Measurements from ENCODE around the gene ANTXR2. TPM values are rescaled to one million over a fixed set of nuclear protein-coding genes. Genes with fewer than 3 reads are reported as not detected.

ANTXR2 gene
- total RNA-seq, 2 experiments from 2014 or later, result not detected

DNA sequence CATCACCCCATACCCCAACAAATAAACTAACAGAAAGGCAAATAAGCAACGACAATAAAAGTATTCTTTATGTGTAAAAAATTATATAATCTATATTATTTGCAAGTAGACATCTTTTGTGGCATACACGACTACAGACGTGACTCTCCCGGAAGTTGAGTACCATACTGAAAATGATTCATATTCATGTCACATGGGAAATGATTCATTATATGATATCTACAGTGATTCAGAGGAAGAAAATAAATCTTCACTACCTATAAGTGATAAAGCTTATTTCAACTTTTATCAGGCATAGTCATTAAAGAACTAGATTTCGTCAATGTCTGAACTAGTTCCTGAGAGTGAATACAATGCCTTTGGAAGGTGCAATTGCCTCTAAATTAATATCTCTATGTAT, 4.6 kb upstream of the ANTXR2 start:
- TF ChIP-seq, protein P1, sequence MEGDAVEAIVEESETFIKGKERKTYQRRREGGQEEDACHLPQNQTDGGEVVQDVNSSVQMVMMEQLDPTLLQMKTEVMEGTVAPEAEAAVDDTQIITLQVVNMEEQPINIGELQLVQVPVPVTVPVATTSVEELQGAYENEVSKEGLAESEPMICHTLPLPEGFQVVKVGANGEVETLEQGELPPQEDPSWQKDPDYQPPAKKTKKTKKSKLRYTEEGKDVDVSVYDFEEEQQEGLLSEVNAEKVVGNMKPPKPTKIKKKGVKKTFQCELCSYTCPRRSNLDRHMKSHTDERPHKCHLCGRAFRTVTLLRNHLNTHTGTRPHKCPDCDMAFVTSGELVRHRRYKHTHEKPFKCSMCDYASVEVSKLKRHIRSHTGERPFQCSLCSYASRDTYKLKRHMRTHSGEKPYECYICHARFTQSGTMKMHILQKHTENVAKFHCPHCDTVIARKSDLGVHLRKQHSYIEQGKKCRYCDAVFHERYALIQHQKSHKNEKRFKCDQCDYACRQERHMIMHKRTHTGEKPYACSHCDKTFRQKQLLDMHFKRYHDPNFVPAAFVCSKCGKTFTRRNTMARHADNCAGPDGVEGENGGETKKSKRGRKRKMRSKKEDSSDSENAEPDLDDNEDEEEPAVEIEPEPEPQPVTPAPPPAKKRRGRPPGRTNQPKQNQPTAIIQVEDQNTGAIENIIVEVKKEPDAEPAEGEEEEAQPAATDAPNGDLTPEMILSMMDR (conservative IDR thresholded peaks at IDR 0.05; ENCODE audit: low read length), result no peak
- TF ChIP-seq EZH2phosphoT487 (IDR thresholded peaks at IDR 0.05; ENCODE audit: borderline replicate concordance, low read depth, low read length), result no peak
- no TSS peak for BruUV-seq (replicated peaks)
- no peaks in the 10 kb centered on the region for H3K9me2 ChIP-seq (ENCODE audit: insufficient read depth, low read length)
- intact Hi-C loops (cut with micrococcal nuclease; ENCODE audit: unreplicated experiment), result no loop called here
- peaks cover 5% of the 10 kb centered on the region for H3K4me1 ChIP-seq (ENCODE audit: insufficient read depth, low read length, poor library complexity, severe bottlenecking)
- no peaks in the 10 kb centered on the region for H3K9me3 ChIP-seq (ENCODE audit: low read length)
- POLR2A ChIA-PET, result interaction anchor here (0.7 to 0.8 kb wide), 2 partner anchors 953 to 1799 kb away, joined by 3 read pairs; partner anchors contain the start of gene BMP3
- H3K4me2 ChIP-seq (ENCODE audit: low read length), result no peak overlapping the region
- no peaks in the 10 kb centered on the region for H3K36me3 ChIP-seq (ENCODE audit: insufficient read depth, low read length)
- H4K20me1 ChIP-seq (ENCODE audit: insufficient read depth, low read length), result no peaks in the 10 kb centered on the region
- CTCF ChIA-PET (ENCODE audit: unreplicated experiment), result no interaction called here
- no peak overlapping the region for H3K4me3 ChIP-seq (ENCODE audit: low read depth, low read length, poor library complexity, severe bottlenecking)
- H3K27ac ChIP-seq (ENCODE audit: low read depth, low read length, poor library complexity, severe bottlenecking), result no peak overlapping the region
- no peaks in the 10 kb centered on the region for H3K79me2 ChIP-seq (ENCODE audit: insufficient read depth, low read depth, low read length)
- H2AFZ ChIP-seq (ENCODE audit: low read length), result no peak overlapping the region
- no peak for DNase-seq (ENCODE audit: low spot score)

DNA sequence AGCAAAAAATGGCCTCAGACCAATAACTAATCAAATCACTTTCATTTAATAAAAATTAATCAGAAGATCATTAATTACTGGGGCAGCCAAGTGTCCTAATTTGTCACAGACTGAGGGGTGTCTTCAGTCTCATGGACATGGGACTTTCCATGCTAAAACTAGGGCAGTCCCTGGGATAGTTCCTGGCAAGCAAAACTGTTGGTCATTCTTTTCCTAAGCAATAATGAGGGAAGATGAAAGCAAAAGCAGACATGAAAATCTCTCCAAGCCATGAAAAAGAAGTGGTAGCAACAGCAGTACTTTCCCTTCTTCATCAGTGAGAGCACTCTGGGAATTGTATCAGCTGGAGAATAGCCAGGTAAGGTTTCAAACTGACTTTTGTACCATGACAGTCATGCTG, 3.7 kb upstream of the ANTXR2 start:
- Histone ChIP-seq H3K4me2 (ENCODE audit: low read length) (no peak overlapping the region), H3K9me2 (ENCODE audit: insufficient read depth, low read length) (no peaks in the 10 kb centered on the region), H3K27ac (ENCODE audit: low read depth, low read length, poor library complexity, severe bottlenecking) (no peak overlapping the region), H3K4me3 (ENCODE audit: low read depth, low read length, poor library complexity, severe bottlenecking) (no peak overlapping the region), H3K4me1 (ENCODE audit: insufficient read depth, low read length, poor library complexity, severe bottlenecking) (peaks cover 5% of the 10 kb centered on the region), H3K9me3 (ENCODE audit: low read length) (no peaks in the 10 kb centered on the region), H3K79me2 (ENCODE audit: insufficient read depth, low read depth, low read length) (no peaks in the 10 kb centered on the region), H2AFZ (ENCODE audit: low read length) (no peak overlapping the region), H3K36me3 (ENCODE audit: insufficient read depth, low read length) (no peaks in the 10 kb centered on the region), H4K20me1 (ENCODE audit: insufficient read depth, low read length) (no peaks in the 10 kb centered on the region)
- ChIA-PET POLR2A (no interaction called here), CTCF (ENCODE audit: unreplicated experiment) (no interaction called here)
- intact Hi-C loops (cut with micrococcal nuclease; ENCODE audit: unreplicated experiment), result no loop called here
- no peak for DNase-seq (ENCODE audit: low spot score)
- TF ChIP-seq, protein P1 (conservative IDR thresholded peaks at IDR 0.05; ENCODE audit: low read length), result no peak
- TF ChIP-seq EZH2phosphoT487 (IDR thresholded peaks at IDR 0.05; ENCODE audit: borderline replicate concordance, low read depth, low read length), result no peak
- BruUV-seq (replicated peaks), result no TSS peak

DNA sequence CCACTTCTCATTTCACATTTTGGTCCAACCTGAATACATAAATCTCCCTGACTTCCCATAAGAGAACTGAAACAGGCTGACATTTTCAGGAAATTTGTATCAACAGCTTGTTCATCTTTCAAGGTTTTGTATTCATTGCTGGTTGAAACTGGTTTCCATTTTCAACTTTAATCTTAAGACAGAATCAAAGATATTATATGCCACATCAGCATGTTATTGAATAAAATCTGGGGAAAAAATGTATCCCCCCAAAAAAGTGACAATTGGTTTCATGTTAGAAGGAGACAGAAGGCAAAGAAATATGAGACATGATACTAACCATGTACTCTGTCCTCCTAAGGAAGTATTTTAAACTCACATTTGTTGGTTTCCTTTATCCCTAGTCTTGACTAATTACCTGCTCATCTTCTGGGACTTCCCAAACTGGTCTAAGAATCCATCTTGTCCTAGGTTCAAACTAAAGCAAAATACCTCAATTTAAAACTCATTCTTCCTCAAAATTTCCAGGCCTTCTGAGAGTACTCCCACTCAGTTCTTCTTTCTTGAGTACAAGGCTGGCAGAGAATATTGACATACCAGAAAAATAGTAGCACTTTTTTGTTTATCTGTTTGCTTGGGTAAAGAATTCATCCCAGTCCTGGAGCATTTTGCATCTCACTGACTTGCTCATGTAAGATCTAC, 3.1 kb upstream of the ANTXR2 start:
- DNase-seq (ENCODE audit: low spot score), result no peak
- CTCF ChIA-PET (ENCODE audit: unreplicated experiment), result no interaction called here
- Histone ChIP-seq H3K27ac (ENCODE audit: low read depth, low read length, poor library complexity, severe bottlenecking) (no peak overlapping the region), H3K9me3 (ENCODE audit: low read length) (no peaks in the 10 kb centered on the region), H4K20me1 (ENCODE audit: insufficient read depth, low read length) (no peaks in the 10 kb centered on the region), H3K36me3 (ENCODE audit: insufficient read depth, low read length) (no peaks in the 10 kb centered on the region), H3K4me2 (ENCODE audit: low read length) (no peak overlapping the region), H3K9me2 (ENCODE audit: insufficient read depth, low read length) (no peaks in the 10 kb centered on the region), H3K79me2 (ENCODE audit: insufficient read depth, low read depth, low read length) (no peaks in the 10 kb centered on the region), H3K4me1 (ENCODE audit: insufficient read depth, low read length, poor library complexity, severe bottlenecking) (peaks cover 5% of the 10 kb centered on the region), H3K4me3 (ENCODE audit: low read depth, low read length, poor library complexity, severe bottlenecking) (no peak overlapping the region), H2AFZ (ENCODE audit: low read length) (no peak overlapping the region)
- intact Hi-C loops (cut with micrococcal nuclease; ENCODE audit: unreplicated experiment), result no loop called here
- no TSS peak for BruUV-seq (replicated peaks)
- POLR2A ChIA-PET, result no interaction called here
- TF ChIP-seq EZH2phosphoT487 (IDR thresholded peaks at IDR 0.05; ENCODE audit: borderline replicate concordance, low read depth, low read length), result no peak
- TF ChIP-seq, protein P1 (conservative IDR thresholded peaks at IDR 0.05; ENCODE audit: low read length), result no peak
